COR-L47 (cell line): ENCODE measurements around the gene PYGO1.
A peak's percentile ranks its signal among the peaks of the same experiment; 100 is the strongest.
"Not testable (repeated sequence)": the region's sequence is repeated elsewhere in the genome, so short reads cannot be mapped to it uniquely, and the experiment has no call there.

Source experiments
- DNase-seq: peaks from one replicate; lab custom pipeline; 2025; lab: John Stamatoyannopoulos, UW

PYGO1 gene

DNA sequence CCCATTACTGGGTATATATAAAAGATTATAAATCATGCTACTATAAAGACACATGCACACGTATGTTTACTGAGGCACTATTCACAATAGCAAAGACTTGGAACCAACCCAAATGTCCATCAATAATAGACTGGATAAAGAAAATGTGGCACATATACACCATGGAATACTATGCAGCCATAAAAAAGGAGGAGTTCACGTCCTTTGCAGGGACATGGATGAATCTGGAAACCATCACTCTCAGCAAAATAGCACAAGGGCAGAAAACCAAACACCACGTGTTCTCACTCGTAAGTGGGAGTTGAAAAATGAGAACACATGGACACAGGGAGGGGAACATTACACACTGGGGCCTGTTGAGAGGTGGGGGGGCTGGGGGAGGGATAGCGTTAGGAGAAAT is 82.7 kb downstream of the PYGO1 start:
- not testable (repeated sequence) for DNase-seq

DNA sequence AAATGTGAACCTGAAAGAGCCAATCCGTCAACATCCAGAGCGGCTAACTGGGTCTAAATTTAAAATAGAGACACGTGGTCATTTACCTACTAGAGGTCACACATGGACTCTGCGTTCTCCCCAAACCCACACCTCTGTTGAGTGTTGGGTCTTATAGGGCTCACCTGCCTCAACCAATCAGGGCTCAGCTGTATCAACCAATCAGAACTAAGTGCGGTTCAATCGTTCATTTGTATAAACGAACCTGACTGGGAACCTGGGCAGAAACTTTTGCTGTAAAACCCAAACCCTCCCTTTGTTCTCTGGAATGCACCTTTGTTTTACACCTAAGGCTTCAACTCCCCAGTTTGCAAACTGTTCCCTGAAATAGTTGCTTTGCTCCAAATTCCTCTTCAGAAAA is 89.0 kb downstream of the PYGO1 start:
- DNase-seq = no peak

DNA sequence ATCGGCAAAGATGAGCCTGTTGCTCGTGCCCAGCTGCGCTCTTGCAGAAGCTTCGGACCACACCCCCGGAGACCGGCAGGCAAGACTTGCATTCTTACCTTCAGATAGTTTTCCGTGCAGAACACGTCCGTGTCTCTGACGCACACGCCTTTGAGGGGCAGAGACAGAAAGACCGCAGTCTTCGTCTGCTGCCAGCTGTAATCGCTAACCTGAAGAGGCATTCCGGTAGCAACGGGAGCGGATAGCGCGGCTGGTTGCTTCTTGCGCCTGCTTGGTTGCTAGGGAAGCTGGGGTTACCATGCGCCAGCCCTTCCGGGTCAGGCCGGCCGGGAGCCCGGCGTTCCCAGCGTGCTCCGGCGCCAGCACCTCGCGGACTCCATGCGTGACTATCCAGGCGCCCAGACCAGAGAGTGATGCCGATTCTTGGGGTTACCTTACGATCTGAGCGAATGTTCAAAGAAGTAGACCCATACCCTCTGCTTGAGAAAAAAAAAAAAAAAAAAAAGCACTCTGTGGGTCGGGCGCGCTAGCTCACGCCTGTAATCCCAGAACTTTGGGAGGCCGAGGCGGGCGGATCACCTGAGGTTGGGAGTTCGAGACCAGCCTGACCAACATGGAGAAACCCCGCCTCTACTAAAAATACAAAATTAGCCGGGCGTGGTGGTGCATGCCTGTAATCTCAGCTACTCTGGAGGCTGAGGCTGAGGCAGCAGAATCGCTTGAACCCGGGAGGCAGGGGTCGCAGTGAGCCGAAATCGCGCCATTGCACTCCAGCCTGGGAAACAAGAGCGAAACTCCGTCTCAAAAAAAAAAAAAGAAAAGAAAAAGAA is 89.8 kb downstream of the PYGO1 start:
- DNase-seq = peak; percentile 72

DNA sequence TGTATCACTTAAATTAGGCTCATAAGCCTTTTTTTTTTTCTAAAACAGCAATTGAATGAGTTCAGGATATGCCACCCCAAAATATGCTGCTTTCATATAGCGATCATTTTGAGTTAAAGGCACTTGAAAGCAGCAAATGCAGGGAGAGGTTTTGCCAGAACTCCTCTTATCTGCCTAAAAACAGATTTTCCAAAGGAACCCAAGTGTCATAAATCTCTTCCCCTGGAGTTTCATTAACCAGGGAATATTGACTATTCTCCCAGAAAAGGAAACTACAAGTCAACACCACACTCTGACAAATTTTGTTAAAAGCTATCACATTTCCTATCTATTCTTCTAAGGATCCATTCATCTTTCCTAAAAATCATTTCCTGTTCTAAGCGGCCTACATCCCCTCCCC is 91.4 kb downstream of the PYGO1 start:
- DNase-seq = no peak

DNA sequence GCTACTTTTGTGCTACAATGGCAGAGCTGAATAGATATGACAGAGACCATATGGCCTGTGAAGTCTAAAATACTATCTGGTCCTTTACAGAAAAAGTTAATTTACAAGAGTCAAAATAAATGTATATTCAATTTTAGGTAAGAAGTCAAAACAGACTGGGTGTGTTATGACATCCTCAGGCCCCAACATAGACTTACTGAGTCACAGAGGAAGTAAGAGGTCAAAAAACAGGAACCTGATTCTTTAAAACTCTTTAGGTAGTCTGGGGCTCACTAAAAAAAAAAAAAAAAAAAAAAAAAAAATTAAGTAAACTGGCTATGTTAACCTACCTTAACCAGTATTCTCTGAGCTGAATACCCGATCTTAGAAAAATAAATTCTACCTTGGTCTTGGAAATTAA is 93.2 kb downstream of the PYGO1 start:
- no peak for DNase-seq

DNA sequence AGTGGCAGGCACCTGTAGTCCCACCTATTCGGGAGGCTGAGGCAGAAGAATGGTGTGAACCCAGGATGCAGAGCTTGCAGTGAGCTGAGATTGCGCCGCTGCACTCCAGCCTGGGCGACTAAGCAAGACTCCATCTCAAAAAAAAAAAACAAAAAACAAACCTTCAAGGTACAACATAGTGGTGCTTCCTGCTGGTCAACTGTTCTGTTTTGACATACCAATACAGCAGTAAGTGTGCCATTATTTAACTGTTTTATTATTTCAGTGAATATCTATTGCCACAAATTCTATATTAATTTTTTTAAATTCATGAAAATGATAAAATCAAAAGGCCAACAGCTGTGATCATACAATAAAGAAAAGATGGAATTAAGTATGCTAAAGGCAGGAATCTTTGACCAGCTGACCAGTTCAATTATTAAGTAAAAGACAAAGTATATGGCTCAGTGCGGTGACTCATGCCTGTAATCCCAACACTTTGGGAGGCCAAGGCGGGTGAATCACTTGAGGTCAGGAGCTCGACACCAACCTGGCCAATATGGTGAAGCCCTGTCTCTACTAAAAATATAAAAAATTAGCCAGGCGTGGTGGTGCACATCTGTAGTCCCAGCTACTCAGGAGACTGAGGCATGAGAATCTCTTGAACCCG is 99.1 kb downstream of the PYGO1 start:
- DNase-seq = not testable (repeated sequence)
